HepG2 (cell line): ENCODE measurements around the gene PTPN3.

ENCODE experiments used
- BRCA1 ChIP-seq: sonication (generic); formaldehyde crosslinking; IDR thresholded peaks from 2 replicates; pipeline ENCODE4 v1.4.0; 2020; ENCODE audit warnings: missing genetic modification reagents
- CTCF ChIP-seq: sonication (generic); formaldehyde crosslinking; IDR thresholded peaks from 2 replicates; pipeline ENCODE4 v1.5.0; 2020; ENCODE audit warnings: mild to moderate bottlenecking, missing genetic modification reagents, moderate library complexity
- EZH2 ChIP-seq: conservative IDR thresholded peaks from 2 replicates; pipeline ENCODE4 v1.6.1; 2012; ENCODE audit warnings: mild to moderate bottlenecking, low read depth, low read length, moderate library complexity
- KDM3A ChIP-seq: IDR thresholded peaks from 2 replicates; pipeline ENCODE4 v1.6.1; 2018; ENCODE audit warnings: low read depth, missing compliant biosample characterization
- MXI1 ChIP-seq: IDR thresholded peaks from 3 replicates; pipeline ENCODE4 v1.6.1; 2012; ENCODE audit warnings: low read depth, low read length, inconsistent platforms, borderline replicate concordance
- SP1 ChIP-seq, 2 experiments: fragments of 450-650 bp in 1 of 2; sonication (generic) in 1 of 2; formaldehyde crosslinking in 1 of 2; IDR thresholded peaks; 2 replicates each; pipeline versions ENCODE4 v1.4.0 to v1.6.1; 2016 to 2020; ENCODE audit warnings: missing genetic modification reagents in 1 of 2
- SP2 ChIP-seq: sonication (generic); formaldehyde crosslinking; IDR thresholded peaks from 2 replicates; pipeline ENCODE4 v1.5.1; 2020; ENCODE audit warnings: mild to moderate bottlenecking, missing genetic modification reagents
- ZFP36L1 ChIP-seq: sonication (generic); formaldehyde crosslinking; IDR thresholded peaks from 2 replicates; pipeline ENCODE4 v1.8.0; 2022; ENCODE audit warnings: mild to moderate bottlenecking, missing genetic modification reagents, moderate library complexity
- ZNF335 ChIP-seq: sonication (generic); formaldehyde crosslinking; IDR thresholded peaks from 2 replicates; pipeline ENCODE4 v1.4.0; 2020; ENCODE audit warnings: missing genetic modification reagents

GRCh38 chr9:109479822-109480221 lies 18.3 kb downstream of the PTPN3 start:
- TF ChIP-seq BRCA1 (CRISPR knock-in tag) (no peak), SP2 (CRISPR knock-in tag) (no peak), CTCF (CRISPR knock-in tag) (no peak), MXI1 (no peak), KDM3A (CRISPR knock-in tag) (no peak), EZH2 (no peak), ZNF335 (CRISPR knock-in tag) (no peak), SP1 (IDR thresholded peaks at IDR 0.05) (no peak), SP1 (CRISPR knock-in tag; IDR thresholded peaks at IDR 0.05) (no peak), ZFP36L1 (CRISPR knock-in tag) (no peak)
